GM12873 (cell line): ENCODE data around the gene SYS1.

Experiments
- TF ChIP-seq, protein P1 (sequence below): IDR thresholded peaks from 2 replicates; pipeline ENCODE4 v1.5.1; 2012; ENCODE audit warnings: low read depth, mild to moderate bottlenecking, moderate library complexity, low read length, control low read depth; ENCODE audit not compliant: insufficient read depth; ENCODE audit errors: missing control alignments

Gene SYS1

DNA sequence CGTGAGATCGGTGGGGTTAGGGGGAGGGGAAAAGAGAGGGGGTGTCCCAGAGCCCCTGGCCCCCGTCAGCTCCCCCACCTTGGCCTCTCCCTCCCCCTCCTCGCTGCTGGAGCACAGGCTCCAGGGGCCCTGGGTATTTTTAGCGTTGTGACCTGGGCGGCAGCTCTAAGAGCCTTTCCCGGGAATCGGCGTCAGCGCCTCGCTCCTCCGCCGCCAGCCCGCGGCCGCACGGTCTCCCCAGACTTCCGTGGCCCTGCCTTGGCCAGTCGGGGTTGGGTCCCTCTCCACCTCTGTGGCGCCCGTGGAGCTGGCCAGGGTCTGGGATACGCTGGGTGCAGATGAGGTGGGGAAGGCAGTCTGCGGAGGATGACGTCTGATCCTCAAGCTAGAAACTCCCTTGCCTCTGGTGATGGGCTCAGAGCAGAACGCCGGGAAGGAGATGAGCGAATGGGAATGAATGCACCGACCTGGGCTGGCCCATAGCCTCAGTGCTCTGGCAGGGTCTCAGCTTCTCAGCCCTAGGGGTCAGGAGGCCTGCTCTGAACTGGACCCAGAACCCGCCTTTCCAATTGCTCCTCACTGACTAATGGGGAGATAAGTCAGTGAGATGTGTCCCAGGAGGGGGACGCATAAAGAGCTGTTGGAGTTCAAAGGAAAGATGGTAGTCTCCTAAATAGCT, 44.2 kb downstream of the SYS1 start:
- TF ChIP-seq, protein P1, sequence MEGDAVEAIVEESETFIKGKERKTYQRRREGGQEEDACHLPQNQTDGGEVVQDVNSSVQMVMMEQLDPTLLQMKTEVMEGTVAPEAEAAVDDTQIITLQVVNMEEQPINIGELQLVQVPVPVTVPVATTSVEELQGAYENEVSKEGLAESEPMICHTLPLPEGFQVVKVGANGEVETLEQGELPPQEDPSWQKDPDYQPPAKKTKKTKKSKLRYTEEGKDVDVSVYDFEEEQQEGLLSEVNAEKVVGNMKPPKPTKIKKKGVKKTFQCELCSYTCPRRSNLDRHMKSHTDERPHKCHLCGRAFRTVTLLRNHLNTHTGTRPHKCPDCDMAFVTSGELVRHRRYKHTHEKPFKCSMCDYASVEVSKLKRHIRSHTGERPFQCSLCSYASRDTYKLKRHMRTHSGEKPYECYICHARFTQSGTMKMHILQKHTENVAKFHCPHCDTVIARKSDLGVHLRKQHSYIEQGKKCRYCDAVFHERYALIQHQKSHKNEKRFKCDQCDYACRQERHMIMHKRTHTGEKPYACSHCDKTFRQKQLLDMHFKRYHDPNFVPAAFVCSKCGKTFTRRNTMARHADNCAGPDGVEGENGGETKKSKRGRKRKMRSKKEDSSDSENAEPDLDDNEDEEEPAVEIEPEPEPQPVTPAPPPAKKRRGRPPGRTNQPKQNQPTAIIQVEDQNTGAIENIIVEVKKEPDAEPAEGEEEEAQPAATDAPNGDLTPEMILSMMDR, result no peak

DNA sequence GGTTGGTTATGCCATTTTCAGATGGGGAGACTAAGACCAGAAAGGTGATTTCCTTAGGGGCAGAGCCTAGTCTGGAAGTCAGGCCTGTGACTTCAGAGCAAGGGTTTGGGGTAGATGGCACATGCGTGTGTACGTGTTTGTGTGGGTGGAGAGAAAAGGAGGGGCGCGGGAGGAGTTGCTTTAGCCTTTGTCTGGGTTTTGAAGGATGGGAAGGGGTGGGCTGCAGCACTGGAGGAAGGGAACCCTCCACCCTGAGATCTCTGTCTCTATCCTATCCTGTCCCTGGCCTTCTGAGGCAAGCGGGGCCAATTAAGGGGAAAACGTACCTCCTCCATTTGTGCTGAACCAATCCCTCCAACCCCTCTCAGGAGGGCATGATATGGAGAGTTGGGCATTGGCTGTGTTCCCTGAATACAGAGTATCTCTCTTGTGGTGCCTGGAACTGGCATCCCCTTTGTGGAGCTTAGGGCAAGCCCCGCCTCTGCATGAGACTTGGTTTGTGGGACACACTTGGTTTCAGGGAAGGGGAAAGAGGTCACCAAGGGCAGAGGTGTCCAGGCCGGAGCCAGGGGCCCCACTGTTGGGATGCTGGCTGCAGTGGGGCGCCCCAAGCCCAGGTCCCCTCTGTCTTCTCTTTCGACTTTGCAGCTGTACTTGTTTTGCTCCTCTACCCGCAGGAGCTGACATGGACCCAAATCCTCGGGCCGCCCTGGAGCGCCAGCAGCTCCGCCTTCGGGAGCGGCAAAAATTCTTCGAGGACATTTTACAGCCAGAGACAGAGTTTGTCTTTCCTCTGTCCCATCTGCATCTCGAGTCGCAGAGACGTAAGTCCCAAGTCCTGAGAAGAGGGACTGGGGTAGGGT, 45.1 kb downstream of the SYS1 start, which contains the start of gene DBNDD2:
Gene DBNDD2 (plus strand): TSS at position 507 of the 863 bp plus-strand sequence. CDS start 179 bp downstream, at position 686.
- TF ChIP-seq, protein P1, result no peak

DNA sequence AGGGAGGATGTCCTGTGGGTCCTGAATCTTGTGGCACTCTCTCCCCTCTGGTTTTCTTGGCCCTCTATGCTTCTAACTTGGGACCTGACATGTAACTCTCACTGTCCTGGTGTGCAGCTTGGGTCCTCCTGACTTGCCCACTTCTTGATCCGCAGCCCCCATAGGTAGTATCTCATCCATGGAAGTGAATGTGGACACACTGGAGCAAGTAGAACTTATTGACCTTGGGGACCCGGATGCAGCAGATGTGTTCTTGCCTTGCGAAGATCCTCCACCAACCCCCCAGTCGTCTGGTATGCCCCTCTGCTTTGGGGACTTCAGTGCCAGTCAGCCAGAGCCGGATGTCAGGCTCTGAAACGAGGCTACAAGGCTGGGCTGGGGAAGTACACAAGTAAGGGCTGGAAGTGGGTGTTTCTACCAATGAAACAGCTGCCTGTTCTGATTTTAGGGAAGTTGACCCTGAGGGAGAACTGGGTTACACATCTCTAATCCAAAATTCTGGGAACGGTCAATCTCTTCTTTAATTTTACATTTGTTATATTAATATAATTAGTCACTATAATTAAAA, 45.8 kb downstream of the SYS1 start:
- TF ChIP-seq, protein P1, result no peak

DNA sequence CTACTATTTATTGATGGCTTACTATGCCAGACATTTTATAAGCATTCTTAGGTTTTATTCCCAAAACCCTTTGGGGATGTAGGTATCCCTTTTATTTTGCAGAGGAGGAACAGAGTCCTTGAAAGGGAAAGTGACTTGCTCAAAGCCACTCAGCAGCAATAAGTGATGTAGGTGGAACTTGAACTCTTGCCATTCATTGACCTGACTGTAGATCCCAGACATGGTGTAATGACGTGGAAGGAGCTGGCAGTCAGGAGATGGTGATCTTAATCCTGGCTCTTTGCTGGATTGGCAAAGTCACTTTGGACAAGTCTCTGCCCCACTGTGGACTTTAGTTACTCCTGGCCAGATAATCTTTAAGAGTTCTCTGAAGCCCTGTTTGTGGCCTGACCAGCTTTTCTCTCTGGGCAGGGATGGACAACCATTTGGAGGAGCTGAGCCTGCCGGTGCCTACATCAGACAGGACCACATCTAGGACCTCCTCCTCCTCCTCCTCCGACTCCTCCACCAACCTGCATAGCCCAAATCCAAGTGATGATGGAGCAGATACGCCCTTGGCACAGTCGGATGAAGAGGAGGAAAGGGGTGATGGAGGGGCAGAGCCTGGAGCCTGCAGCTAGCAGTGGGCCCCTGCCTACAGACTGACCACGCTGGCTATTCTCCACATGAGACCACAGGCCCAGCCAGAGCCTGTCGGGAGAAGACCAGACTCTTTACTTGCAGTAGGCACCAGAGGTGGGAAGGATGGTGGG, 46.7 kb downstream of the SYS1 start:
- TF ChIP-seq, protein P1, result no peak

DNA sequence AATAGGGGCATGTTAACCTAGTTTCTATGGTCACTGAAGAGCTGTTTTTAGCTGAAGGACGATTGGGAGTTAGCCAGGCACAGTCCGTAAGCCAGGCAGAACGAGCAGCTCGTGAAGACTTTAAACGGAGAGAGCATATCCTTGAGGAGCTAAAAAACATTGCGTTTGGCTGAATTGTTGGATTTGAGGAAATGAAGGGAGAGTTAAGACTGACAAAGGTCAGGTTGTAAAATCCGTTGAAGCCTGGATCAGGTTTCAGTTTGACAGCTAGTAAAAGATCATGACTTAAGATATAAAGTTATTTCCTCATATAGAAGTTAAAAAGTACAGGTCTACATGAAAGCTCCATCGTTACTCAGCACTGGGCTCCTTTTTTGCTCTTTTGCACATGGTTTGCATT, 47.9 kb downstream of the SYS1 start:
- TF ChIP-seq, protein P1, result no peak

DNA sequence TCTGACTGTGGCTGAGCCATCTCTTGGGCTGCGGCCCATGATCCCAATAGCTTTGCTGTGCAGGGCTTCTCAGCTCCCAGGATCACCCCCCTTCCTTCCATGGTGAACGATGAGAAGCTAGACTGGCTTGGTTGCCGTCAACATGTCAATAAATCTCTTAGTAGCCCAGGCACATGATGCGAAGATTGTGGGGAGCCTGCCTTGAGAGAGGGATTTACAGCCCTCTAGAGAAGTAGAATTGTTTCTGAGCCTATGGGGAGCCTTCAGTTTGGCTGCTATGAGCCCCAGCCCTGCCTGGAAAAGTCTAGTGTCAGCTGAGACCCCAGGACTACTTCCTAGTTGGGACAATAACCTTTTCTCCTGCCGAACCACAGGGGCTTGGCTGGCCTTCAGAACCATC, 49.7 kb downstream of the SYS1 start:
- TF ChIP-seq, protein P1, result no peak

DNA sequence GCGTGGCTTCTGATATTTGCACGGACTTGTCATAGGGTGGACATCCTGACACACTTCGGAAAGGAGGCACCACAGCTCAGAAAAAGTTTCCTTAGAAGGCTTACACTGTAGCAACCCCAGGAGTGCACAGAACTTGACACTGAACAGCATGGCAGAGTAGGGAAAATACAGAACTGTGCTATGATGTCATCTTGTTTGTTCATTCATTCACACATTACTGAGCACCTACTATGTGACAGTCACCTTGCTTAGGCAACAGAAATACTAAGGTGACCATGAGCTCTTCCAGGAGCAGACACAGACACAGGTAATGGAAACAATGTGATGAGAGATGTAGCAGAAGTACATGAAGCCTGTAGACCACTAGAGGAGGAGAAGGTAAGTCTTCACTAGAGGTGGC, 50.5 kb downstream of the SYS1 start:
- TF ChIP-seq, protein P1, result no peak
